Fibroblast of villous mesenchyme (primary cell): ENCODE data around the gene DHRS3. TPM values are rescaled to one million over a fixed set of nuclear protein-coding genes. Genes with fewer than 3 reads are reported as not detected.
A peak's percentile ranks its signal among the peaks of the same experiment; 100 is the strongest.
"Not testable (repeated sequence)": the region's sequence is repeated elsewhere in the genome, so short reads cannot be mapped to it uniquely, and the experiment has no call there.

ENCODE experiments used
- DNase-seq: peaks from one replicate; pipeline ENCODE4 v3.0.0-alpha.2; 2010; ENCODE audit warnings: low read depth
- H3K4me3 ChIP-seq: 2 replicates; pipeline ENCODE4 v1.5.1; 2011; ENCODE audit warnings: low read depth, mild to moderate bottlenecking, low read length
- total RNA-seq: library from RNA; depleted of rRNA; stranded (reverse); fragments of >200 nt; gene quantifications from 2 replicates; pipeline ENCODE4 v1.2.3, GENCODE V29; 2012
- TF ChIP-seq, protein P1 (sequence below): IDR thresholded peaks from 2 replicates; pipeline ENCODE4 v1.5.1; 2012; ENCODE audit warnings: low read depth, mild to moderate bottlenecking, low read length; ENCODE audit not compliant: insufficient read depth

Gene DHRS3, protein sequence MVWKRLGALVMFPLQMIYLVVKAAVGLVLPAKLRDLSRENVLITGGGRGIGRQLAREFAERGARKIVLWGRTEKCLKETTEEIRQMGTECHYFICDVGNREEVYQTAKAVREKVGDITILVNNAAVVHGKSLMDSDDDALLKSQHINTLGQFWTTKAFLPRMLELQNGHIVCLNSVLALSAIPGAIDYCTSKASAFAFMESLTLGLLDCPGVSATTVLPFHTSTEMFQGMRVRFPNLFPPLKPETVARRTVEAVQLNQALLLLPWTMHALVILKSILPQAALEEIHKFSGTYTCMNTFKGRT
- total RNA-seq: 84.1 and 137 TPM in 2 replicates

DNA sequence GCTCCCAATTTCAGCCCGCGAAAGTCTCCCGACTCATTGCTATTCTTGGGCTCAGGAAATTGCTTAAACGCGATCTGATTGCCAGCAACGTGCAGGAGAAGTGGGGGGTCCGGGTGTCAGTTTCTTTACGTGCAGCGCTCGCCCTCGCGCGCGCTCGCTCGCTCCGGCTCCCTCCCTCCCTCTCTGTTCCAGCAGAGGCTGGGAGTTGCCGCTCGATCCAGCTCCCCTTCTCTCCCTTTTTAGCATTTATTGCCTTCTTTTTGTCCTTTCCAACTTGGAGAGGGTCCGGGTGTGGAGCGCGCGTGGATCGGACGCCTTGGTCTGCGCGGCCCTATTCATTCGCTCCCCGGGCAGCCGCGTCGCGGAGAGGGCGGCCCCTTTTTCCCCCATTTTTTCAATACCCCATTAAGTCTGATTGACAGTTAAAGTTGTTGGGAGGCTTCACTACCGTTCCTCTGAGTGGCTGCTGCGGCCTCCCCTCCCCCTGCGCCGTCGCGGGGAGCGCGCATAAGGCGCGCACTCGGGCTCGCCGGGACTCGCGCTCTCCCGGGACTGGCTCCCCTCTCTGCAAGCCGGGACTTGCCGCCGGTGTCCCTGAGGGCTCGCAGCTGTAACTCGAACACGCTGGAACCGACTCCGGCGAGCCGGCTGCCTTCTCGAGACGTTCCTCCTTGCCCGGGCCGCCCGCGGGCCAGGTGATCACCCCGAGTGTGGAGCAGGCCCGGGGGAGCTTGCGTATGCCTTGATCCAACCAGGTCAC is at the start of gene DHRS3:
DHRS3 (minus strand) TSS at position 310 of the 760 bp plus-strand sequence. CDS start 862 bp downstream, outside the sequence.
- peak within 1 kb of the TSS; percentile 74 for H3K4me3 ChIP-seq
- TF ChIP-seq, protein P1, sequence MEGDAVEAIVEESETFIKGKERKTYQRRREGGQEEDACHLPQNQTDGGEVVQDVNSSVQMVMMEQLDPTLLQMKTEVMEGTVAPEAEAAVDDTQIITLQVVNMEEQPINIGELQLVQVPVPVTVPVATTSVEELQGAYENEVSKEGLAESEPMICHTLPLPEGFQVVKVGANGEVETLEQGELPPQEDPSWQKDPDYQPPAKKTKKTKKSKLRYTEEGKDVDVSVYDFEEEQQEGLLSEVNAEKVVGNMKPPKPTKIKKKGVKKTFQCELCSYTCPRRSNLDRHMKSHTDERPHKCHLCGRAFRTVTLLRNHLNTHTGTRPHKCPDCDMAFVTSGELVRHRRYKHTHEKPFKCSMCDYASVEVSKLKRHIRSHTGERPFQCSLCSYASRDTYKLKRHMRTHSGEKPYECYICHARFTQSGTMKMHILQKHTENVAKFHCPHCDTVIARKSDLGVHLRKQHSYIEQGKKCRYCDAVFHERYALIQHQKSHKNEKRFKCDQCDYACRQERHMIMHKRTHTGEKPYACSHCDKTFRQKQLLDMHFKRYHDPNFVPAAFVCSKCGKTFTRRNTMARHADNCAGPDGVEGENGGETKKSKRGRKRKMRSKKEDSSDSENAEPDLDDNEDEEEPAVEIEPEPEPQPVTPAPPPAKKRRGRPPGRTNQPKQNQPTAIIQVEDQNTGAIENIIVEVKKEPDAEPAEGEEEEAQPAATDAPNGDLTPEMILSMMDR: no peak
- DNase-seq: peak; percentile 88

DNA sequence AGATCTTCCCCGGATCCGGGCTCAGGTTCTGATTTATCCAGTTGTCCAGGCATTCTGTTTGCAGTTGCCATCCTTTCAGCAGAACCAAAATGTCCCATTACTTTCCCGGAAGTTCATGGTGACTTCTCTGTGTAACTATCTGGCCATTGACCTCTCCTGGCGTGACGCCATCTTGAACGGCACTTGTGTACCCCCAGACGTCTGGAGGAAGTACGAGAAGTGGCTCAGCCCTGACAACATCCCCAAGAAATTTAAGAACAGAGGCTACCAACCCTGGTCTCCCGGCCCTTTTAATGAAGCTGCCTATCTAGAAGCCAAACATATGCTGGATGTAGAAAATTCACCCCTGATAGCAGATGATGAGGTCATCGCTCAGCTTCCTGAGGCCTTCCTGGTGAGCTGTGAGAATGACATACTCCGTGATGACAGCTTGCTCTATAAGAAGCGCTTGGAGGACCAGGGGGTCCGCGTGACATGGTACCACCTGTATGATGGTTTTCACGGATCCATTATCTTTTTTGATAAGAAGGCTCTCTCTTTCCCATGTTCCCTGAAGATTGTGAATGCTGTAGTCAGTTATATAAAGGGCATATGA is 48.2 kb upstream of the DHRS3 start:
- DNase-seq: no peak
- TF ChIP-seq, protein P1: no peak
- no peak overlapping the region for H3K4me3 ChIP-seq

DNA sequence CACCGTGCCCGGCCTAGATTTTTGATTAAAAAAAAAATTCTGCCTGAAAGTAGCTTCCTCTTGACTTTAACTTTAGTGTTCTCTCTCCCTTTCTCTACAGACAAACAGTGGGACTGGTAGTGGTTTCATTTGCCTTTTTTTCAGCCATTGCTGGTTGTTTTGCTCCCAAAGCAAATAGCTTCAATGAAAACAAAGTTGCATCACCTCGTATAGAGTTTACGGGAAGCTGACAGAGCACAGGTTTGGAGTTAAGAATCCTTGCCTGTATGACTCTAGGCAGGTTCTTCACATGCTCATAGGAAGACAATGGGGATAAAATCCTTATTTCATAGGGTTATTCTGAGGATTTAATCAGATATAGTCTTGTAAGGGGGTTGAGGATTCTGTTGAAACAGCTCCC is 47.5 kb upstream of the DHRS3 start:
- TF ChIP-seq, protein P1: no peak
- no peak overlapping the region for H3K4me3 ChIP-seq
- peak; percentile 19 for DNase-seq

DNA sequence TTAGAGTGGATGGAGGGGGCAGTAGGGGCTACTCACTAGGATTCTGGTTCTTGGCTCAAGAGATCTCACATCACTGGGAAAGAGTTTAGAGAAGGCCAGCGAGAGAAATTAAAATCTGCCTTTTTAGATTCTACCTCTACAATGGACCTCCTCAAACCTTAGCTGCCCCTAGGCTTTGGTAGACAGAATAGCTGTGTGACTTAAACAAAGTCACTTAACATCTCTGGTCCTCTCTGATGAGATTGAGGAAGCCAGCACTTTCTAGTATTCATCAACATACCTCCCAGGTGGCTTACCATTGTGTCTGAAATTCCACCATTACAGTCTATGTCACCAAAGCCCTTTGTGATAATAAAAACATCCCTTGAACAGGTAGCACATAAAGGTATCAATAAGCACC is 44.5 kb upstream of the DHRS3 start:
- DNase-seq: no peak
- TF ChIP-seq, protein P1: no peak
- H3K4me3 ChIP-seq: no peak overlapping the region

DNA sequence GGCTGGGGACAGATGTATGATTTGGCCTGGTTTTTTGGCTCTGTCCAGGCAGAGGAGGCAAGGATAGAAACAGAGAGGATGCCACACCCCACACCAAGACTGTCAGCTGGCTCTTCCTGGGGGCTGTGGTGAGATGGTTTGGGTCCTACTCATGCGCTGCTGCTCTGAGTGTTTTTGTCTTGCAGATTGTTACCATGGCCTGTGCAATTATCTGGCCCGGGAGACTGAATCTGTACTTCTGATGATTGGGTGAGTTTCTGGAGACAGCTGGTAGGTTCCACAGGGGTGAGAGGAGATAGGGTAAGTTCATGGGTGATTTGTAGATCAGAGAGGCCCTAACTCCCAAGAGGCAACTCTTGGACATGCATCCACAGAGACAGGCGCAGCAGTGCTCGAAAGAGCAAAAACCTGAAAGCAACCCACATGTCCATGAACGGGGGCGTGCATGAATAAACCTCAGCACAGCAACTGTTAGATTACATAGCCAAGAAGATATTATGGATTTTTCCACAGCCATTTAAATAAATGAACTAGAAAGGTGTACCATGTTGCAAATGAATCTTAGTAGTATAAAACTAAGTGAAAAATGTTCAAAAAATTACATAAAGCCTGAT is 43.7 kb upstream of the DHRS3 start:
- H3K4me3 ChIP-seq: no peak overlapping the region
- no peak for DNase-seq
- TF ChIP-seq, protein P1: no peak

DNA sequence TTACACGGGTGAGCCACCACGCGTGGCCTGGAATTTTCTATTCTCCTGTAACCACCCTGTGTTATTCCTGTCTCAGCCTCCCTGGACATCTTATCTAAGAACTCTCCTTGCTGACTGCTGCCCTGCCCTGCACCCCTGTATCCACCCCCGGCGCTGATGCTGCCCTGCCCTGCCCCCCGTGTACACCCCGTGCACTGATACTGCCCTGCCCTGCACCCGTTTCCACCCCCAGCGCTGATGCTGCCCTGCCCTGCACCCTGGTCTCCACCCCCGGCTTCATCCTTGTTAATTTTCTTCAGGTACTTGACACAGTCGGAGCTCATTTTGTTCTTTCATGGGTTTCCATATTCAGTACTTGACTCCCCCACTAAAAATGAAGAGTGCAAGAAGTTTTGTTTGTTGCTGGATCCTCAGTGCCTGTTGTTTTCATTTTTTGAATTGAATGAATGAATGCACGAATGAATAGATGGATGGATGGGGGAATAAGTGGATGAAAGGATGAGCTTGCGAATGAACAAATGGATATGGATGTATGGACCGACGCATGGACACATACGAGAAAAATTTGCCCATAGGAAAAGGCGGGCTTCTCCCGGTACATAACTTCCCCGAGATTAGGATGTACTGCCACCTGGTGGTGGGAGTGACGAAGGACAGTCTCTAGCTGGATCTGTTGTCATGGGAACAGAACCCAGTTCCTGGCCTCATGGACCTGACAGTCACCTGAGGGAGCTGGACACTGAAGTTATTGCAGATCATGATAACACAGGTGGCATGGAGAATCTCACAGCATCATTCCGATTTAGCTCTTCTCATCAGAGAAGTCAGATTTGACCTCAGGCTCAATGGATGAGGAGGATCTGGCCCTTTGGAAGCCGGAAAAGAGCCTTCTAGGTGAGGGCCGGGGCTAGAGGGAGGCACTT is 40.8 kb upstream of the DHRS3 start:
- peak; percentile 81 for DNase-seq
- TF ChIP-seq, protein P1: peak; percentile 96
- no peak overlapping the region for H3K4me3 ChIP-seq

DNA sequence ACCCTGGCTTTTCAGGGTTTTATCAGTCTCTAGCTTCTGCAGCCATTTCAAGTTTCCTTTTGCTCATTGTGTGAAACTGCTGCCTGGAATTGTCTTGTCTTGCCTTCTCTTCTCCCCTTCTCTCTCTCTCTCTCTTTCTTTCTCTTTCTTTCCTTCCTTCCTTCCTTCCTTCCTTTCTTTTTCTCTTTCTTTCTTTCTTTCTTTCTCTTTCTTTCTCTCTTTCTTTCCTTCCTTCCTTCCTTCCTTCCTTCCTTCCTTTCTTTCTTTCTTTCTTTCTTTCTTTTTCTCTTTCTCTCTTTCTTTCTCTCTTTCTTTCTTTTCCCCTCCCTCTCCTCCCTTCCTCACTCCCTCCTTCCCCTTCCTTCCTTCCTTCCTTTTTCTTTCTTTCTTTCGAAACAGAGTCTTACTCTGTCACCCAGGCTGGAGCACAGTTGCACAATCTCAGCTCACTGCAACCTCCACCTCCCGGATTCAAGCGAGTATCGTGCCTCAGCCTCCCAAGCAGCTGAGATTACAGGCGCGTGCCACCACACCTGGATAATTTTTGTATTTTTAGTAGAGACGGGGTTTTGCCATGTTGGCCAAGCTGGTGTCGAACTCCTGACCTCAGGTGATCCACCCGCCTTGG is 40.0 kb upstream of the DHRS3 start:
- H3K4me3 ChIP-seq, DNase-seq: not testable (repeated sequence)
